Thyroid gland (tissue), 4 donors: Measurements from ENCODE around the gene FXR2.

Source experiments
- POLR2A ChIP-seq, 2 donors: fragments of 450-650 bp; IDR thresholded peaks; one replicate each; pipeline ENCODE4 v1.6.1; 2017; ENCODE audit warnings: antibody characterized with exemption in 2 of 2, mild to moderate bottlenecking in 2 of 2, moderate library complexity in 1 of 2
- TF ChIP-seq, protein P1 (sequence below), 6 experiments: fragments of 200-600 bp in 3 of 6; fragments of 450-650 bp in 3 of 6; sonication (generic) in 3 of 6; IDR thresholded peaks; one replicate each; pipeline ENCODE4 v1.5.1; 2016 to 2019; ENCODE audit warnings: antibody characterized with exemption in 6 of 6, mild to moderate bottlenecking in 2 of 6, inconsistent platforms in 1 of 6, moderate library complexity in 1 of 6

DNA sequence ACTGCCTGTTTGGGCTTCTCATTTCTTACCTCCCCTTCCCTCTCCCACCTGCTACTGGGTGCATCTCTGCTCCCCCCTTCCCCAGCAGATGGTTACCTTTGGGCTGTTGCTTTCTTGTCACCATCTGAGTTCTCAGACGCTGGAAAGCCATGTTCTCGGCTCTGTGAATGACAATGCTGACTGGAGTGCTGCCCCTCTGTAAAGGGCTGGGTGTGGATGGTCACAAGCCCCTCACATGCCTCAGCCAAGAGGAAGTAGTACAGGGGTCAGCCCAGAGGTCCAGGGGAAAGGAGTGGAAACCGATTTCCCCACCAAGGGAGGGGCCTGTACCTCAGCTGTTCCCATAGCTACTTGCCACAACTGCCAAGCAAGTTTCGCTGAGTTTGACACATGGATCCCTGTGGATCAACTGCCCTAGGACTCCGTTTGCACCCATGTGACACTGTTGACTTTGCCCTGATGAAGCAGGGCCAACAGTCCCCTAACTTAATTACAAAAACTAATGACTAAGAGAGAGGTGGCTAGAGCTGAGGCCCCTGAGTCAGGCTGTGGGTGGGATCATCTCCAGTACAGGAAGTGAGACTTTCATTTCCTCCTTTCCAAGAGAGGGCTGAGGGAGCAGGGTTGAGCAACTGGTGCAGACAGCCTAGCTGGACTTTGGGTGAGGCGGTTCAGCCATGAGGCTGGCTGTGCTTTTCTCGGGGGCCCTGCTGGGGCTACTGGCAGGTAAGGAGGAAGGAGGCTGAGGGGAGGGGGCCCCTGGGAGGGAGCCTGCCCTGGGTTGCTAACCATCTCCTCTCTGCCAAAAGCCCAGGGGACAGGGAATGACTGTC, 35.5 kb downstream of the FXR2 start, which contains the start of gene CD68:
- TF ChIP-seq, protein P1, sequence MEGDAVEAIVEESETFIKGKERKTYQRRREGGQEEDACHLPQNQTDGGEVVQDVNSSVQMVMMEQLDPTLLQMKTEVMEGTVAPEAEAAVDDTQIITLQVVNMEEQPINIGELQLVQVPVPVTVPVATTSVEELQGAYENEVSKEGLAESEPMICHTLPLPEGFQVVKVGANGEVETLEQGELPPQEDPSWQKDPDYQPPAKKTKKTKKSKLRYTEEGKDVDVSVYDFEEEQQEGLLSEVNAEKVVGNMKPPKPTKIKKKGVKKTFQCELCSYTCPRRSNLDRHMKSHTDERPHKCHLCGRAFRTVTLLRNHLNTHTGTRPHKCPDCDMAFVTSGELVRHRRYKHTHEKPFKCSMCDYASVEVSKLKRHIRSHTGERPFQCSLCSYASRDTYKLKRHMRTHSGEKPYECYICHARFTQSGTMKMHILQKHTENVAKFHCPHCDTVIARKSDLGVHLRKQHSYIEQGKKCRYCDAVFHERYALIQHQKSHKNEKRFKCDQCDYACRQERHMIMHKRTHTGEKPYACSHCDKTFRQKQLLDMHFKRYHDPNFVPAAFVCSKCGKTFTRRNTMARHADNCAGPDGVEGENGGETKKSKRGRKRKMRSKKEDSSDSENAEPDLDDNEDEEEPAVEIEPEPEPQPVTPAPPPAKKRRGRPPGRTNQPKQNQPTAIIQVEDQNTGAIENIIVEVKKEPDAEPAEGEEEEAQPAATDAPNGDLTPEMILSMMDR (IDR thresholded peaks at IDR 0.05) = no peak
- TF ChIP-seq POLR2A (IDR thresholded peaks at IDR 0.05) = peak in 1 of 2 donors; percentile 30
